Esophagus squamous epithelium (tissue), 5 donors: ENCODE measurements around the gene MRAS. TPM values are rescaled to one million over a fixed set of nuclear protein-coding genes. Genes with fewer than 3 reads are reported as not detected.

Experiments
- DNase-seq: peaks from one replicate; lab custom pipeline; 2025; lab: John Stamatoyannopoulos, UW
- H3K27ac ChIP-seq, 4 donors: fragments of 200-600 bp; sonication (generic); one replicate each; pipeline ENCODE4 v1.5.1; 2016 to 2019; ENCODE audit warnings: mild to moderate bottlenecking in 1 of 4
- H3K27me3 ChIP-seq, 4 donors: fragments of 200-600 bp; sonication (generic); 1 replicate in 3 of 4; 2 replicates in 1 of 4; pipeline versions ENCODE4 v1.5.1 to v1.6.0; 2017 to 2021; ENCODE audit warnings: antibody characterized with exemption in 1 of 4
- H3K36me3 ChIP-seq, 3 donors: fragments of 200-600 bp; sonication (generic); one replicate each; pipeline ENCODE4 v1.5.1; 2016 to 2019
- H3K4me1 ChIP-seq, 3 donors: fragments of 200-600 bp; sonication (generic); one replicate each; pipeline ENCODE4 v1.5.1; 2017 to 2019
- H3K4me3 ChIP-seq, 4 donors: fragments of 200-600 bp; sonication (generic); 1 replicate in 3 of 4; 2 replicates in 1 of 4; pipeline ENCODE4 v1.5.1; 2016 to 2019; ENCODE audit warnings: mild to moderate bottlenecking in 2 of 4, moderate library complexity in 1 of 4
- H3K9me3 ChIP-seq, 3 donors: fragments of 200-600 bp; sonication (generic); one replicate each; pipeline ENCODE4 v1.5.1; 2016 to 2019
- CTCF ChIP-seq, 6 experiments: fragments of 450-650 bp in 4 of 6; fragments of 200-600 bp in 2 of 6; sonication (generic) in 2 of 6; IDR thresholded peaks; one replicate each; pipeline ENCODE4 v1.5.1; 2016 to 2019; ENCODE audit warnings: antibody characterized with exemption in 6 of 6, mild to moderate bottlenecking in 4 of 6, moderate library complexity in 4 of 6
- POLR2A ChIP-seq, 4 donors: fragments of 450-650 bp; IDR thresholded peaks; one replicate each; pipeline ENCODE4 v1.6.1; 2017; ENCODE audit warnings: antibody characterized with exemption in 4 of 4, mild to moderate bottlenecking in 4 of 4, moderate library complexity in 3 of 4
- WGBS, 2 donors: methylation state at CpG; one replicate each; pipeline ENCODE4 v1.1.5; 2018; 5-methylcytosine and 5-hydroxymethylcytosine counted together
- intact Hi-C: fragments of 100-400 bp; cut with DNase I; formaldehyde crosslinking; loops from one replicate; pipeline ENCODE4 v1.15.0; 2022
- total RNA-seq, 4 donors: library from RNA; depleted of rRNA; stranded (reverse); fragments of >200 nt; gene quantifications; one replicate each; pipeline ENCODE4 v1.1.0, GENCODE V29; 2016
- donor health status: DM: yes; HTN: yes; CAD: no.

Gene MRAS
- total RNA-seq, 4 donors from 2014 or later = 0.72 to 5.9 (median 2.4) TPM

- peaks cover 0 to 44% (median 0%) of the 10 kb centered on the region in 3 donors for H3K36me3 ChIP-seq
- H3K4me3 ChIP-seq = no peak overlapping the region
- no peak overlapping the region for H3K27ac ChIP-seq
- H3K27me3 ChIP-seq = no peaks in the 10 kb centered on the region
- no peak for DNase-seq
- 76 to 92% methylated on average over 5 of the region's 7 CpGs for WGBS, 2 donors
- H3K4me1 ChIP-seq = no peaks in the 10 kb centered on the region
- intact Hi-C loops = no loop called here
- TF ChIP-seq POLR2A (IDR thresholded peaks at IDR 0.05) = no peak
- TF ChIP-seq CTCF (IDR thresholded peaks at IDR 0.05) = no peak
- H3K9me3 ChIP-seq = no peaks in the 10 kb centered on the region
Measured at GRCh38 chr3:138401834-138402233, 53.5 kb downstream of the MRAS start.

GRCh38 chr3:138404121-138404520, 55.7 kb downstream of the MRAS start:
- no peak overlapping the region for H3K27ac ChIP-seq
- H3K27me3 ChIP-seq = no peaks in the 10 kb centered on the region
- no peaks in the 10 kb centered on the region for H3K4me1 ChIP-seq
- H3K9me3 ChIP-seq = no peaks in the 10 kb centered on the region
- WGBS, 2 donors = 76 to 93% methylated on average over 6 of the region's 6 CpGs
- intact Hi-C loops = no loop called here
- H3K36me3 ChIP-seq = peaks cover 0 to 44% (median 0%) of the 10 kb centered on the region in 3 donors
- TF ChIP-seq POLR2A (IDR thresholded peaks at IDR 0.05) = no peak
- no peak for TF ChIP-seq CTCF (IDR thresholded peaks at IDR 0.05)
- DNase-seq = no peak
- no peak overlapping the region for H3K4me3 ChIP-seq

GRCh38 chr3:138405001-138405400, 56.6 kb downstream of the MRAS start:
- H3K36me3 ChIP-seq = peaks cover 0 to 40% (median 0%) of the 10 kb centered on the region in 3 donors
- H3K27ac ChIP-seq = no peak overlapping the region
- no peaks in the 10 kb centered on the region for H3K27me3 ChIP-seq
- no peak for DNase-seq
- TF ChIP-seq POLR2A (IDR thresholded peaks at IDR 0.05) (no peak), CTCF (IDR thresholded peaks at IDR 0.05) (no peak)
- no peaks in the 10 kb centered on the region for H3K9me3 ChIP-seq
- intact Hi-C loops = no loop called here
- no peaks in the 10 kb centered on the region for H3K4me1 ChIP-seq
- 71 to 77% methylated on average over 7 of the region's 7 CpGs for WGBS, 2 donors
- no peak overlapping the region for H3K4me3 ChIP-seq

- no peaks in the 10 kb centered on the region for H3K9me3 ChIP-seq
- H3K4me1 ChIP-seq = no peaks in the 10 kb centered on the region
- H3K27ac ChIP-seq = no peak overlapping the region
- H3K36me3 ChIP-seq = peaks cover 0 to 40% (median 0%) of the 10 kb centered on the region in 3 donors
- H3K4me3 ChIP-seq = no peak overlapping the region
- WGBS, 2 donors = 71 to 89% methylated on average over 4 to 5 of the region's 5 CpGs
- H3K27me3 ChIP-seq = no peaks in the 10 kb centered on the region
- intact Hi-C loops = no loop called here
- no peak for DNase-seq
- no peak for TF ChIP-seq CTCF (IDR thresholded peaks at IDR 0.05)
- TF ChIP-seq POLR2A (IDR thresholded peaks at IDR 0.05) = no peak
Measured at GRCh38 chr3:138405486-138405885, 57.1 kb downstream of the MRAS start.

GRCh38 chr3:138406606-138407005, 58.2 kb downstream of the MRAS start:
- H3K4me3 ChIP-seq = no peak overlapping the region
- H3K4me1 ChIP-seq = no peaks in the 10 kb centered on the region
- peaks cover 0 to 31% (median 0%) of the 10 kb centered on the region in 3 donors for H3K36me3 ChIP-seq
- DNase-seq = no peak
- no peaks in the 10 kb centered on the region for H3K9me3 ChIP-seq
- intact Hi-C loops = no loop called here
- no peaks in the 10 kb centered on the region for H3K27me3 ChIP-seq
- TF ChIP-seq CTCF (IDR thresholded peaks at IDR 0.05) (no peak), POLR2A (IDR thresholded peaks at IDR 0.05) (no peak)
- H3K27ac ChIP-seq = no peak overlapping the region
- 58 to 72% methylated on average over 2 of the region's 2 CpGs for WGBS, 2 donors
